ENCODE results near the gene BOK.

BOK gene

DNA sequence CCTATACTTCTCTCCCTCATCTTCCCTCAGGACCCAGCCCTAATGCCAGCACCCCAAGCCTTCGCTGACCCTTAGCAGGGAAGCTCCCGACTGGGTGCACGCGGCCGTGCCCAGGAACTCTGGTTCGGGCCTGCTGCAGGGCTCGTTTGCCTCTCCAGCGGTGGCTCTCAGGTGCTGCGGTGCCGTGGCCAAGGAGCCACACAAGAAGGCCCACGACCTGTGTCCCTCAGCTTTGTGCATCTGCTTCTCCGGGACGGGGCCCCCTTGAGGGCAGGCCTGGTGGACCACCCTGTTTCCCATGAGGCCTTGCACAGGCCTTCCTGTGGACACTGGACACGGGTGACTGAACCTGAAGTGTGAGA is 17.7 kb downstream of the BOK start:
- Histone ChIP-seq H3K4me2 (ENCODE audit: low read depth, low read length, poor library complexity, severe bottlenecking) (no peak overlapping the region), H3K9me2 (replicated peaks; ENCODE audit: low read depth, low read length) (no peaks in the 10 kb centered on the region), H4K20me1 (ENCODE audit: insufficient read depth, low read length, poor library complexity, severe bottlenecking) (no peaks in the 10 kb centered on the region), H3K36me3 (ENCODE audit: insufficient read depth, low read length) (no peaks in the 10 kb centered on the region), H3K9ac (ENCODE audit: low read depth, low read length, poor library complexity, severe bottlenecking) (no peak overlapping the region), H2AFZ (ENCODE audit: low read length) (no peak overlapping the region), H3K27me3 (ENCODE audit: insufficient read depth, low read length, poor library complexity, severe bottlenecking) (no peaks in the 10 kb centered on the region), H3K9me3 (ENCODE audit: insufficient read depth, low read depth, low read length) (no peaks in the 10 kb centered on the region), H3K4me3 (ENCODE audit: low read length, poor library complexity, severe bottlenecking) (no peak overlapping the region), H3K4me1 (ENCODE audit: insufficient read depth, low read length, poor library complexity, severe bottlenecking) (peaks cover 6% of the 10 kb centered on the region), H3K79me2 (ENCODE audit: insufficient read depth, low read length) (no peaks in the 10 kb centered on the region), H3F3A (ENCODE audit: low read depth) (no peaks in the 10 kb centered on the region)
- no peak for TF ChIP-seq EZH2phosphoT487 (IDR thresholded peaks at IDR 0.05; ENCODE audit: borderline replicate concordance)
- TF ChIP-seq, protein P1, sequence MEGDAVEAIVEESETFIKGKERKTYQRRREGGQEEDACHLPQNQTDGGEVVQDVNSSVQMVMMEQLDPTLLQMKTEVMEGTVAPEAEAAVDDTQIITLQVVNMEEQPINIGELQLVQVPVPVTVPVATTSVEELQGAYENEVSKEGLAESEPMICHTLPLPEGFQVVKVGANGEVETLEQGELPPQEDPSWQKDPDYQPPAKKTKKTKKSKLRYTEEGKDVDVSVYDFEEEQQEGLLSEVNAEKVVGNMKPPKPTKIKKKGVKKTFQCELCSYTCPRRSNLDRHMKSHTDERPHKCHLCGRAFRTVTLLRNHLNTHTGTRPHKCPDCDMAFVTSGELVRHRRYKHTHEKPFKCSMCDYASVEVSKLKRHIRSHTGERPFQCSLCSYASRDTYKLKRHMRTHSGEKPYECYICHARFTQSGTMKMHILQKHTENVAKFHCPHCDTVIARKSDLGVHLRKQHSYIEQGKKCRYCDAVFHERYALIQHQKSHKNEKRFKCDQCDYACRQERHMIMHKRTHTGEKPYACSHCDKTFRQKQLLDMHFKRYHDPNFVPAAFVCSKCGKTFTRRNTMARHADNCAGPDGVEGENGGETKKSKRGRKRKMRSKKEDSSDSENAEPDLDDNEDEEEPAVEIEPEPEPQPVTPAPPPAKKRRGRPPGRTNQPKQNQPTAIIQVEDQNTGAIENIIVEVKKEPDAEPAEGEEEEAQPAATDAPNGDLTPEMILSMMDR (conservative IDR thresholded peaks at IDR 0.05; ENCODE audit: low read length): no peak

DNA sequence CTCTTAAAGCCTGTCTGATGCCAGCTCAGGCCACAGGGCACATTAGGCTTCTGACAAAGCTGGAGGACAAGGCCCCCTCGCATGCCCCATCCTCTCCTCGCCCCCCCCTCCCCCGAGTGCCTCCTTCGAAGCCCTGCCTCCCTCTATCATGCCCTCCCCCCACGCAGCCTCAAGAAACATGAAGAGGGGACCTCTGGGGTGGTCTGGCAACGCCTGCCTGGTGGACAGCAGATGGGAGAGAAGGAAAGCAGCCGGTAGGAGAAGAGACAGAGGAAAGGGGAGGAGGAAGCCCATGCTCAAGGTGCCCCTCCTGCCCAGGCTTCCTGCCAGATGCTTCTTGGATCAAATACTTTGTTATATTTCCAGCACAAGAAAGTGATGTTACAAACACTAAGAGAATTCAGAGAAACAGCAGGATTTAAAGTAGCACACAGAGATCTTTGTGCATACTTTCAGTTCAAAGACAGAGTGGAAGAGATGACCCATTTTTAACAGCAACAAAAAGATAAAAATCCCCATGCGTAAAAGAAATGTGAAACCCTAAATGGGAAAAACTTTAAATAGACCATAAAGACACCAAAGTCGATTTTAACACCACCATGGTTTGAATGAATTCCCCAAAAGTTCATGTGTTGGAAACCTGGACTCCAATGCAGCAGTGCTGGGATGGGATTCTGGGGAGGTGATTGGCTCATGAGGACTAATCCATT is 19.0 kb downstream of the BOK start:
- Histone ChIP-seq H3K4me1 (ENCODE audit: insufficient read depth, low read length, poor library complexity, severe bottlenecking) (peaks cover 6% of the 10 kb centered on the region), H3K9ac (ENCODE audit: low read depth, low read length, poor library complexity, severe bottlenecking) (no peak overlapping the region), H3K4me2 (ENCODE audit: low read depth, low read length, poor library complexity, severe bottlenecking) (no peak overlapping the region), H3K36me3 (ENCODE audit: insufficient read depth, low read length) (peaks cover 7% of the 10 kb centered on the region; the same call in 1 of the 2 replicates), H3K9me2 (replicated peaks; ENCODE audit: low read depth, low read length) (no peaks in the 10 kb centered on the region), H2AFZ (ENCODE audit: low read length) (no peak overlapping the region), H4K20me1 (ENCODE audit: insufficient read depth, low read length, poor library complexity, severe bottlenecking) (no peaks in the 10 kb centered on the region), H3K79me2 (ENCODE audit: insufficient read depth, low read length) (no peaks in the 10 kb centered on the region), H3K4me3 (ENCODE audit: low read length, poor library complexity, severe bottlenecking) (no peak overlapping the region), H3K9me3 (ENCODE audit: insufficient read depth, low read depth, low read length) (no peaks in the 10 kb centered on the region), H3K27me3 (ENCODE audit: insufficient read depth, low read length, poor library complexity, severe bottlenecking) (no peaks in the 10 kb centered on the region), H3F3A (ENCODE audit: low read depth) (no peaks in the 10 kb centered on the region)
- no peak for TF ChIP-seq EZH2phosphoT487 (IDR thresholded peaks at IDR 0.05; ENCODE audit: borderline replicate concordance)
- TF ChIP-seq, protein P1 (conservative IDR thresholded peaks at IDR 0.05; ENCODE audit: low read length): no peak

DNA sequence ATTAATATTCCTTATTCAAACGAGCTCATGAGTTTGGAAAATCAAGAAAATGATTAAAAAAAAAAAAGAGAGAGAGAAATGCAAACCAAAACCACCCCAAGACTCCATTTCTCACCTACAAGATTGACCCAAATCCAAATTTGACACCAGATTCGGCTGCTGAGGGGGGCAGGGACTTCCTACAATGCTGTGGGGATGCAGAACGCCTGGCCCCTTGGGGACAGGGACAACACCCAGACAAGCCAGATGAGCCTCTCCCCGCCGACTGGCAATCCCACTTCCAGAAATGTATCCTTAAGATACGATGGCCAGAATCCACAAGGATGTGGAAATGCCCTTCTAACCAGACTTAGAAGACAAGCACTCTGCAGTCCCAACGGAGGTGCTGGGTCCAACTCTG is 20.7 kb downstream of the BOK start:
- no peaks in the 10 kb centered on the region for H3K9me2 ChIP-seq (replicated peaks; ENCODE audit: low read depth, low read length)
- no peak overlapping the region for H3K9ac ChIP-seq (ENCODE audit: low read depth, low read length, poor library complexity, severe bottlenecking)
- peaks cover 23% of the 10 kb centered on the region; the same call in 1 of the 2 replicates for H3K36me3 ChIP-seq (ENCODE audit: insufficient read depth, low read length)

More for the DNA sequence above, 20.7 kb downstream of the BOK start:
- no peaks in the 10 kb centered on the region for H3K79me2 ChIP-seq (ENCODE audit: insufficient read depth, low read length)
- no peak overlapping the region for H2AFZ ChIP-seq (ENCODE audit: low read length)
- no peak overlapping the region for H3K4me3 ChIP-seq (ENCODE audit: low read length, poor library complexity, severe bottlenecking)
- no peaks in the 10 kb centered on the region for H4K20me1 ChIP-seq (ENCODE audit: insufficient read depth, low read length, poor library complexity, severe bottlenecking)
- H3F3A ChIP-seq (ENCODE audit: low read depth): no peaks in the 10 kb centered on the region
- H3K27me3 ChIP-seq (ENCODE audit: insufficient read depth, low read length, poor library complexity, severe bottlenecking): no peaks in the 10 kb centered on the region
- no peak for TF ChIP-seq EZH2phosphoT487 (IDR thresholded peaks at IDR 0.05; ENCODE audit: borderline replicate concordance)
- TF ChIP-seq, protein P1 (conservative IDR thresholded peaks at IDR 0.05; ENCODE audit: low read length): no peak
- no peak overlapping the region for H3K4me2 ChIP-seq (ENCODE audit: low read depth, low read length, poor library complexity, severe bottlenecking)
- peaks cover 6% of the 10 kb centered on the region for H3K4me1 ChIP-seq (ENCODE audit: insufficient read depth, low read length, poor library complexity, severe bottlenecking)
- H3K9me3 ChIP-seq (ENCODE audit: insufficient read depth, low read depth, low read length): no peaks in the 10 kb centered on the region
